BLaER1 treated with 17β-estradiol and CSF1 and Interleukin-3, amounts not matched to agents 10 nM and 100 nM (cell line): ENCODE measurements around the gene HRH3.

Source experiments
- H3K27ac ChIP-seq, 11 experiments: shearing (Covaris generic); formaldehyde crosslinking; 2 replicates each; pipeline ENCODE4 v1.8.1; 2022
- H3K27me3 ChIP-seq, 11 experiments: shearing (Covaris generic); formaldehyde crosslinking; 2 replicates each; pipeline ENCODE4 v1.8.1; 2022
- H3K36me3 ChIP-seq, 11 experiments: shearing (Covaris generic); formaldehyde crosslinking; 2 replicates each; pipeline ENCODE4 v1.8.1; 2022
- H3K4me1 ChIP-seq, 10 experiments: shearing (Covaris generic); formaldehyde crosslinking; 2 replicates each; pipeline ENCODE4 v1.8.1; 2022
- H3K4me2 ChIP-seq, 11 experiments: shearing (Covaris generic); formaldehyde crosslinking; 2 replicates each; pipeline ENCODE4 v1.8.1; 2022
- H3K4me3 ChIP-seq, 10 experiments: shearing (Covaris generic); formaldehyde crosslinking; 2 replicates each; pipeline ENCODE4 v1.8.1; 2022
- H3K9ac ChIP-seq, 11 experiments: shearing (Covaris generic); formaldehyde crosslinking; 2 replicates each; pipeline ENCODE4 v1.8.1; 2022
- H3K9me3 ChIP-seq, 11 experiments: shearing (Covaris generic); formaldehyde crosslinking; replicated peaks in 1 of 11; 2 replicates each; pipeline ENCODE4 v1.8.1; 2022
- H4K20me1 ChIP-seq, 11 experiments: shearing (Covaris generic); formaldehyde crosslinking; 2 replicates each; pipeline ENCODE4 v1.8.1; 2022
- Cebpa-rat ChIP-seq, 11 experiments: shearing (Covaris generic); IDR thresholded peaks; 2 replicates each; pipeline ENCODE4 v1.8.1; 2022

Gene HRH3

DNA sequence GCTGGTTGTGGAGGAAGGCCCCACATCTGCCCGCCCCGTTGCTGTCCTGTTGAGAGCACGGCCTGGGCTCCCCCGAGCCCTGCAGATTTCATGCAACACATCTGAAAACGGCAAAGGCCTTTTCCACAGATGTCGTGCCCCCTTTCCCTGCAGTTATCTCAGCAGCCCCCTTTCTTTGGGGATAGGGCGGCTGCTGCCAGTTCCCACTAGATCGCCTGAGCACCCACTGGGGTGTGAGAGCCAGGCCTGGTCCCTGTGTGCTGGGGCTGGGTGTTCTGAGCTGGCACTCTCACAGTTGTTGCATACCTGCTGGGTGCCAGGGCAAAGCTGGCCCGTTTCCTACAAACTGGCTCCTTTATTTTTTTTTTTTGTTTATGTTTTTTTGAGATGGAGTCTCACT, 49.5 kb downstream of the HRH3 start:
- Histone ChIP-seq H3K9me3 (no peaks in the 10 kb centered on the region), H3K9ac (no peak overlapping the region), H3K4me1 (no peaks in the 10 kb centered on the region), H3K4me3 (no peak overlapping the region), H3K4me2 (no peak overlapping the region), H3K27me3 (no peaks in the 10 kb centered on the region), H3K27ac (no peak overlapping the region), H4K20me1 (peaks cover 0 to 39% (median 0%) of the 10 kb centered on the region in 11 experiments; a peak in 6 of 22 replicates), H3K36me3 (peaks cover 71 to 99% (median 88%) of the 10 kb centered on the region in 11 experiments)
- TF ChIP-seq Cebpa-rat (IDR thresholded peaks at IDR 0.05): no peak

DNA sequence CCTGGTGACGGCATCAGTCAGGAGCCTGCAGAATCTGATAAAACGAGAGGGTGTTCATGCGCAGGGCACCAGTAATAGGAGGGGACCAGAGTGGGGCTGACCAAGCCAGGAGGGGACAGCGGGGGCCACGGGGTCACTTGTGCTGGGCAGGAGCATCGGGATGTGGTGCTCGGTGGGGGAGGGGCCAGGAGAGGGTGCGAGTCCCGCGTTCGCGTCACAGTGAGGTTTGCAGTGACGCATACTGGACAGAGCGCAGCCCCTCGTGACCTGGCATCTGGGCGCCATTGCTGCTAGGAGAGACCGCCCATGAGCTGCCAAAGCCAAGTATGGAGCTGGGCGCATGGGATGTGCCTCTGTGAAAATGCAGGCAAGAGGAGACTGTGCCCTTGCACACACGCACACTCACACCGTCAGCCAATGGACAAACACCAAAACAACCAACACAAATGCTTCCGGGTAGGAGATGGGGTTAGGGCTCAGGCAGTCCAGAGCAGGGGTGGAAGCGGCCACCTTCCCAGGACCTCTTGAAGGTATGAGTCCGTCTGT, 51.1 kb downstream of the HRH3 start:
- Histone ChIP-seq H3K36me3 (peaks cover 71 to 99% (median 88%) of the 10 kb centered on the region in 11 experiments), H3K4me3 (no peak overlapping the region), H3K4me2 (no peak overlapping the region), H3K27me3 (no peaks in the 10 kb centered on the region), H3K4me1 (no peaks in the 10 kb centered on the region), H3K27ac (no peak overlapping the region), H3K9me3 (no peaks in the 10 kb centered on the region), H4K20me1 (peaks cover 0 to 53% (median 0%) of the 10 kb centered on the region in 11 experiments; a peak in 11 of 22 replicates), H3K9ac (no peak overlapping the region)
- TF ChIP-seq Cebpa-rat (IDR thresholded peaks at IDR 0.05): no peak

DNA sequence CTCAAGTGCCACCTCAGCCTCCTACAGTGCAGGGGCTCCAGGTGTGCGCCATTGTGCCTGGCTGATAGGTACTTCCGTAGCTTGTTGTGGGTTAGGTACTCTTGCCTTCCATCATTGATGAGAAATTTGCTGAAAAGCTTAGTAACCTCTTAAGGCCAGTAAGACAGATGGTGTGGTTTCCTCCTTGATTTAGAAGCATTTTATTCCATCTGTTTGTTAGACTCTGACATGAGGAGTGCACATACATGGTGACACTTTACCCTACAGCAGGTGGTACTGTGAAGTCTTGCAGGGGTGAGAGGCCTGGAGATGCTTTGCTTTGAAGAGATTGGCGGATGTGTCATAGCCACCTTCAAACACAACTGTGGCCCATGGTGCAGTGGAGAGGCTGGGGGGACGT, 52.0 kb downstream of the HRH3 start:
- H3K4me3 ChIP-seq: no peak overlapping the region
- no peak overlapping the region for H3K27ac ChIP-seq
- no peak overlapping the region for H3K9ac ChIP-seq
- H3K4me2 ChIP-seq: no peak overlapping the region
- no peaks in the 10 kb centered on the region for H3K9me3 ChIP-seq
- TF ChIP-seq Cebpa-rat (IDR thresholded peaks at IDR 0.05): no peak
- H3K36me3 ChIP-seq: peaks cover 71 to 99% (median 89%) of the 10 kb centered on the region in 11 experiments
- no peaks in the 10 kb centered on the region for H3K4me1 ChIP-seq
- peaks cover 0 to 58% (median 0%) of the 10 kb centered on the region in 11 experiments; a peak in 11 of 22 replicates for H4K20me1 ChIP-seq
- H3K27me3 ChIP-seq: no peaks in the 10 kb centered on the region

DNA sequence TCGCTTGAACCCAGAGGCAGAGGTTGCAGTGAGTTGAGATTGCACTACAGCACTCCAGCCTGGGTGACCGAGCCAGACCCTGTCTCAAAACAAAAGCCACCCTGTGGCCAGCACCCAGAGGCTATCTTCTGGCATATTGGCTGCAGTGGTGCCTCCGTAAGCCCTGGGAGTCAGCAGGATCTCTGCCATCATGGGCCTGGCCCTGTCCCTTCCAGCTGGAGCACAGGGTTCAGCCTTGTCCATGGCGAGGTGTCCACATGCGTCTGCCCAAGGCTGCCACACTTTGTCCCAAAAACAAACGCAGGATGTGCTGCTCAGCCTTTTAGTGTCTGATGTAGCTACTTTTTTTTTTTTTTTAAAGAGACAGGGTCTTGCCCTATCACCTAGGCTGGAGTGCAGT, 52.6 kb downstream of the HRH3 start:
- H3K36me3 ChIP-seq: peaks cover 75 to 99% (median 89%) of the 10 kb centered on the region in 11 experiments

DNA sequence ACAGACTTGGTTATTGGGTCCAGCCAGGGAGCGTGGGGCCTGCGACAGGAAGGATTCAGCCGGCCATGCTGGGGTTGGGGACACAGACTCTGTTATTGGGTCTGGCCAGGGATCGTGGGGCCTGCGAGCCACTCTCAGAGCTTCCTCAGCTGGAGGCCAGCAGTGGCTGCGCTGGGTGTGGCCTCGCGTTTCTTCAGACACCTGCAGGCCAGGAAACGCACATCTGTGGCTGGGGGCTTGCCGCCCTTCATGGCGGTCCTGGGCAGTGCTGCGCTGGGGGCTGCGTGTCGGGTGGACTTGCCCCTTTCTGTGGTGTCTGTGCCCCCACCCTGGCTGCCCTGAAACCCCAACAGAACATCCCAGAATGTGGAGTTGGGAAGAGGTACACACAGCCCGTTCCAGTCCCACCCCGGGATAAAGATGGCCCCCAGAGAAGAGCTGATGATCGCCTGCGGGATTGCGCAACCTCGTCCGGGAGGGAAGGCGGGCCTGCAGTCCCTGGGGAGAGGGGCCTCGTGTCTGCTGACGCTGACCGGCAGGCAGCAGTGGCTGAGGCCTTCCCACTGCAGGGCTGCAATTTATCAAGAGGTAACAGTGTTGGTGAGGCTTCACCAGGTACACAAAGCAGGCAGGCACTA, 54.2 kb downstream of the HRH3 start:
- H3K36me3 ChIP-seq: peaks cover 80 to 99% (median 92%) of the 10 kb centered on the region in 11 experiments

More for the DNA sequence above, 52.6 kb downstream of the HRH3 start:
- no peaks in the 10 kb centered on the region for H3K27me3 ChIP-seq
- no peak for TF ChIP-seq Cebpa-rat (IDR thresholded peaks at IDR 0.05)
- no peaks in the 10 kb centered on the region for H3K9me3 ChIP-seq
- H3K4me1 ChIP-seq: no peaks in the 10 kb centered on the region
- H4K20me1 ChIP-seq: peaks cover 0 to 64% (median 3%) of the 10 kb centered on the region in 11 experiments; a peak in 11 of 22 replicates
- no peak overlapping the region for H3K9ac ChIP-seq
- no peak overlapping the region for H3K27ac ChIP-seq
- H3K4me2 ChIP-seq: no peak overlapping the region
- H3K4me3 ChIP-seq: no peak overlapping the region

More for the DNA sequence above, 54.2 kb downstream of the HRH3 start:
- H3K9ac ChIP-seq: no peak overlapping the region
- H3K9me3 ChIP-seq: no peaks in the 10 kb centered on the region
- H3K4me2 ChIP-seq: no peak overlapping the region
- no peaks in the 10 kb centered on the region for H3K27me3 ChIP-seq
- H3K4me3 ChIP-seq: no peak overlapping the region
- peaks cover 0 to 77% (median 8%) of the 10 kb centered on the region in 11 experiments; a peak in 12 of 22 replicates for H4K20me1 ChIP-seq
- H3K4me1 ChIP-seq: peaks cover 0 to 8% (median 0%) of the 10 kb centered on the region in 10 experiments; a peak in 5 of 20 replicates
- peak in 9 of 11 experiments; percentile 30 to 83 (median 51); a peak in 8 of 22 replicates for TF ChIP-seq Cebpa-rat (IDR thresholded peaks at IDR 0.05)
- no peak overlapping the region; a peak in 1 of 22 replicates for H3K27ac ChIP-seq
